SKM-1 treated with dmso at 0.1 percent for 144 hours (cell line): Measurements from ENCODE around the gene SEL1L.
A peak's percentile ranks its signal among the peaks of the same experiment; 100 is the strongest.
"Not testable (repeated sequence)": the region's sequence is repeated elsewhere in the genome, so short reads cannot be mapped to it uniquely, and the experiment has no call there.

Experiments used
- DNase-seq: peaks from one replicate; lab custom pipeline; 2025; ENCODE audit not compliant: unreplicated experiment; lab: John Stamatoyannopoulos, UW

Gene SEL1L

GRCh38 chr14:81474685-81475324 is 58.8 kb downstream of the SEL1L start:
- no peak for DNase-seq

GRCh38 chr14:81474148-81474492 is 59.5 kb downstream of the SEL1L start:
- DNase-seq, result no peak

- no peak for DNase-seq
Observed at GRCh38 chr14:81473456-81474147, 60.1 kb downstream of the SEL1L start.

GRCh38 chr14:81472096-81472800 is 61.4 kb downstream of the SEL1L start:
- no peak for DNase-seq

- DNase-seq, result no peak
Observed at GRCh38 chr14:81471062-81471461, 62.6 kb downstream of the SEL1L start.

- DNase-seq, result not testable (repeated sequence)
Observed at GRCh38 chr14:81470557-81470826, 63.2 kb downstream of the SEL1L start.

- DNase-seq, result no peak
Observed at GRCh38 chr14:81466854-81467253, 66.8 kb downstream of the SEL1L start.

GRCh38 chr14:81465507-81466228 is 68.0 kb downstream of the SEL1L start:
- no peak for DNase-seq

- DNase-seq, result not testable (repeated sequence)
Observed at GRCh38 chr14:81465003-81465392, 68.7 kb downstream of the SEL1L start.

GRCh38 chr14:81464253-81465002 is 69.2 kb downstream of the SEL1L start:
- DNase-seq, result peak; percentile 30

GRCh38 chr14:81462356-81462755 is 71.3 kb downstream of the SEL1L start:
- DNase-seq, result not testable (repeated sequence)

GRCh38 chr14:81459912-81460311 is 73.7 kb downstream of the SEL1L start:
- no peak for DNase-seq

GRCh38 chr14:81458352-81458751 is 75.3 kb downstream of the SEL1L start:
- no peak for DNase-seq

GRCh38 chr14:81455390-81455789 is 78.3 kb downstream of the SEL1L start:
- no peak for DNase-seq

- no peak for DNase-seq
Observed at GRCh38 chr14:81454572-81455218, 79.0 kb downstream of the SEL1L start.

- no peak for DNase-seq
Observed at GRCh38 chr14:81453166-81453766, 80.4 kb downstream of the SEL1L start.

- no peak for DNase-seq
Observed at GRCh38 chr14:81452341-81453133, 81.1 kb downstream of the SEL1L start.

- no peak for DNase-seq
Observed at GRCh38 chr14:81450976-81451375, 82.7 kb downstream of the SEL1L start.

GRCh38 chr14:81450100-81450531 is 83.5 kb downstream of the SEL1L start:
- no peak for DNase-seq
